ENCODE measurements around the gene TPRG1L.

The TPRG1L gene

GRCh38 chr1:3668585-3669300, 43.9 kb downstream of the TPRG1L start:
- DNase-seq = peak; percentile 79

DNA sequence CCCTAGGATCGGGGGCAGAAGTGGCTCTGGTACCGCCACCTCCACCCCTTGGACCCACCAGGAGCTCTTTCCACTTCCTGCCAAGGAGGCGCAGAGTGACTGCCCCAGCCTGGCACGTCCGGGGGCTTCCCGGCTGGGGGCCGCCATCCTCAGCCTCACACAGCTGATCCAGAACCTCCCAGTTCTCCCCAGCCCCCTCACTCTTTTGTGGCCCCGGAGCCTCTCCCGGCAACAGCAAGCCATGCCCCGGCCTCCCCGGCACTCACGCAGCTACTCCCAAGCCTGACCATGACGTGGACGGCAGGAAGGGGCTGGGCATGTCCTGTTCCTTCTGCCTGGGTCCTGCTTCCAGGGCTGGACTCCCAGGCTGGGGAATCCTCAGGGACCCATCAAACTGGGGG, 44.6 kb downstream of the TPRG1L start:
- no peak for DNase-seq

DNA sequence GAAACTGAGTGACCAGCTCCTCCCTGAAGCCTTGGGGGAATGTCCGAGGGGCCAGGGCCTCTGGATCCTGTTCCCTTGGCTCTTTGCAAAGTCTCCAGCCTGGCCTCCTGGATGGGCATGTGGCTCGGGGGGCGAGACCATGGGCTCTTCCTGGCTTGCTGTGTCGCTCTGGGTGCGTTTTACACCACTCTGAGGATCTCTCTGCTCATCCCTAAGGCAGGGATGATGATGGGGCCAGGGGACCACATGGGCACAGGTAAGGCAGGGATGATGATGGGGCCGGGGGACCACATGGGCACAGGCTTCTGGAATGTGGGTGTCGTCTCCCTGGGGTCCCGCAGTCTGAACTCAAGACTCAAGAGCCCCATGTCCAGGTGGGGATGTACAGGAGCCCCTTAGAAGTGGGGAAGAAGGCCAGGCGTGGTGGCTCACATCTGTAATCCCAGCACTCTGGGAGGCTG, 45.2 kb downstream of the TPRG1L start:
- DNase-seq = no peak

DNA sequence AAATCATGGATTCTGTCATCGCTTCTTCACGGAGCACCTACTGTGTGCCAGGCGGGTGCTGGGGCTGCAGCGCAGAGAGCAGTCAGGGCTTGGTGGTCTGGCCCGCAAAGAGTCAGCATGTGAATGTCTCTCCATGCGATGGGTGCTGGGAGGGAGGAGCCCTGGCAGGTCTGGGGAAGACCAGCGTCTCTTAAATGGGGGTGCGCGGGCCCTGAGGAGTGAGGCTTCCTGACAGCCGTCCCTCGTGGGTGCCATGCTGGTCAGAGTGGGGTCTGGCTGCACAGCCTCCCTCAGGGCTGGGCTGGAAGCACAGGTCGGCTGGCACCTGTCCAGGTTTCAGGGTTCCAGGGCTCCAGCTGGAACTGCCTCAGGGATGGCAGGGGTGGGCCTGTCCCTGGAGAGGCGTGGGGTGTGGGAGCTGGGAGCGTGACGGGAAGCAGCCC, 46.0 kb downstream of the TPRG1L start:
- DNase-seq = no peak

- peak; percentile 42 for DNase-seq
Observed at GRCh38 chr1:3671371-3672180, 46.8 kb downstream of the TPRG1L start.

DNA sequence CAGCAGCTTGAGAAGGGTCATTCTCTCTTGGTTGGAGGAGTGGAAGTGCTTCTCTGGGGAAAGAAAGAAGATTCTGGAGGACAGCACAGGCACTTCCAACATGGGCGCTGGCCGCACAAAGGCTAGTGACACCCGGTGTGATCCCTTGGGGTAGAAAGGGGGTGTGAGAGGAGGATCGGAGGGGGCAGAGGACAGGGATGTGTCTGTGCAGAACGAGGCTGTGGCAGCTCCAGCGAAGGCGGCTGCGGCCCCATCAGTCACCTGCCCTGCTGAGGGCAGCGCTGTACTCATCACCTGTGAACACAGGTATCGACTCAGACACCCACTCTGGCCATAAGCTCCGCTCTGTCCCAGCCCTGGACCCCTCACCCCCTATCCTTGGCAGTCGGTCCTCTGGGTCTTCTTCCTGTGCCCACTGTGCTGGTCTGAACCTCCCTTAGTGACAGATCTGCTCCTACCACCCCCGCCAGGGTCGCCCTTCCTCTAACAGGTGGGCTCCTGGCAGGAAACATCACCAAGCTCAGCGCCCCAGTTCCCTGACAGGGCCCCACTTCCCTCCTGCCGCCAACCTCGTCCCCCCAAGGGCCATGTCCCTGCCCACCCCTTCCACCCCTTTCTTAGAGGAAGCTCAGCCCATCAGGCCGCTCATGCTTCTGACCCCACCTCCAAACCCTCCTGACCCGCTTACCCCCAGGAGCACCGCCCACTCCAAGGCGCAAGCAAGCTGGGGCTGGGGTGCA, 47.6 kb downstream of the TPRG1L start:
- no peak for DNase-seq

DNA sequence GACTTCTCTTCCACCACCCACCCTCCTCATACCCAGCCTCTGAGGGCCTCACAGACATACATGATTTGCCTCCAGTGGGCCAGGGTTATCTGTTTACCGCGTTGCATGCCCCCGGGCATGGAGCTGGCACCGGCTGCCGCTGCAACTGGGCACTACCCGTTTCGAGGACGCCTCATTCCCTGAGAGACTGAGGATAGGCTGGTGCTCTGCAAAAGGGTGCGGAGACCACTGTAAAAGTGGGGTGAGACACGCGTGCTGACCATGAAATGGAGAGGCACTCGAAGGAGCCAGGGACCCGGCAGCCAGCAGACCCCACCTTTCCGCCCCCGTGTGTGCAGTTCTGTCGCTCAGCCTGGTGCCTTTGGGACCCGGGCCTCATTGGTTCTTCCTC, 48.2 kb downstream of the TPRG1L start:
- DNase-seq = no peak

DNA sequence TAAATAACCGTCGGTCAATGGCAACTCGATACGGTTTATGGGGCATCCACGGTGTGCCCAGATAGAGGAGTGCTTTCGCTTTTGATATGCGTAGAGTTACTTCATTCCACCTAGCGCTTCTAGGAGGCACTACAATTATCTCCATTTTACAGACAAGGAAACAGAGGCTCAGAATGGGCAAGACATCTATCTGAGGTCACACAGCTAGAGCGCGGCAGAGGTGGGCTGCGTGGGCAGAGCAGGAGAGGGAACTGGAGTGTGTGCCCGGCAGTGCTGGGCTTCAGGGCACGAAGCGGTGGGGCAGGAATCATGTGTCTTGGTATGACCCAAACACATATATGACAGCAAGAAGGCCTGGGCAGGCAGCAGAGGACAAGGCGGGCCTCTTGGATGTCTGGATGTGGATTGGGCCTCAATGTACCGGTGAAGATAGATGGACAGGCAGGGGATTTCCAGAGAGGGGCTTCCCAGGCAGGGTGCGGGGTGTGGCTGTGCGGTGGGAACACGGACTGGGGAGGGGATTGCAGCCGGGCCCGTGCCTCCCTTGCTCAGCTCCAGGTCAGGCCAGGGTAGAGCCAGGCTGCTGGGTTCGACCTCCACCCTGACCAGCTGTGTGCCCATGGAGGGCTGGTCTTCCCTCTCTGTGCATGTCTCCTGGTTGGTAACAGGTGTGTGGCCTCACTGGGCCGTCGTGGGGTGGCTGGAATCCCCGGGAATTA, 48.7 kb downstream of the TPRG1L start:
- DNase-seq = no peak

DNA sequence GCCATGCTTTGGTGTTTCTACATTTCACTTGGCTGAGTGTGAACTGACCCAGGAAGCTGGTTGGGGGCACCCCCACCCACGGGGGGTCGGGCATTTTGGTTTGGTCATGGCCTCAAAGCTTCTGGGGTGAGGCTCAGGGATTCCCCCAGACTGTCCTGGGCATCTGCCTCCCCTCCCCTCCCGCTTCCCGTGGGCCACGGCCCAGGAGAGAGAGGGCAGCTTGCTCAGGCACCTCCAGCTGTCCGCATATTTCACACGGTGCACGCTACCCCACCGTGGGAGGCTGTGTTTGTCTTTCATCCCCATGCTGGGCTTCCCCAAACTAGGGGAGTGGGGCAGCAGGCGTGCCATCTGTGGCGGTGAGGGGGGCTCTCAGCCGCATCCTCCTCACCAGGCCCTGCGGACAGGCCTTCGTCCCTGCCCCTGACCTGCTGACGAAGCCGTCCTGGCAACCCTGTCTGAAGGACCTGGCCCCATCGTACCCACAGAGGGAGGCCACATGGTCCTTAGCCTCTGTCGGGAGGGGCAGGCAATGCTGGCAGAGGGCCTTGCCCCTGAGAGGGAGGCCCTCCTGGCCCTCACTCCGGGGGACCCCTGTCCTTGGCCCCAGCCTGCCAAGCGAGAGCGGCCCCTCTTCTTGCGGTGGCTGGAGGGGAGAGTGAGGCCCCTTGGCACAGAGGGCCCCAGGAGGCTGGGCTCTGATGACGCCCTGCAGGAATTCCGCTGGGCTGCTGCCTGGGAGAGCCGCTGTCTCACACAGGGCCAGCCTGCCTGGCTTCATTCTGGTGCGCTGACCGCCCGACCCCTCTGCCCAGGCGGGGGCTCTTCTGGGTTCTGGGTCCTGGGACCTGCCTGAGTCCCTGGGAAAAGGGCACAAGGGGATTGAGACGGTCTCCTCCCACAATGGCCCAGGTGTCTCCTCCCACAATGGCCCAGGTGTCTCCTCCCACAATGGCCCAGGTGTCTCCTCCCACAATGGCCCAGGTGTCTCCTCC, 49.6 kb downstream of the TPRG1L start:
- DNase-seq = no peak

GRCh38 chr1:3675436-3675835, 50.6 kb downstream of the TPRG1L start:
- DNase-seq = no peak

DNA sequence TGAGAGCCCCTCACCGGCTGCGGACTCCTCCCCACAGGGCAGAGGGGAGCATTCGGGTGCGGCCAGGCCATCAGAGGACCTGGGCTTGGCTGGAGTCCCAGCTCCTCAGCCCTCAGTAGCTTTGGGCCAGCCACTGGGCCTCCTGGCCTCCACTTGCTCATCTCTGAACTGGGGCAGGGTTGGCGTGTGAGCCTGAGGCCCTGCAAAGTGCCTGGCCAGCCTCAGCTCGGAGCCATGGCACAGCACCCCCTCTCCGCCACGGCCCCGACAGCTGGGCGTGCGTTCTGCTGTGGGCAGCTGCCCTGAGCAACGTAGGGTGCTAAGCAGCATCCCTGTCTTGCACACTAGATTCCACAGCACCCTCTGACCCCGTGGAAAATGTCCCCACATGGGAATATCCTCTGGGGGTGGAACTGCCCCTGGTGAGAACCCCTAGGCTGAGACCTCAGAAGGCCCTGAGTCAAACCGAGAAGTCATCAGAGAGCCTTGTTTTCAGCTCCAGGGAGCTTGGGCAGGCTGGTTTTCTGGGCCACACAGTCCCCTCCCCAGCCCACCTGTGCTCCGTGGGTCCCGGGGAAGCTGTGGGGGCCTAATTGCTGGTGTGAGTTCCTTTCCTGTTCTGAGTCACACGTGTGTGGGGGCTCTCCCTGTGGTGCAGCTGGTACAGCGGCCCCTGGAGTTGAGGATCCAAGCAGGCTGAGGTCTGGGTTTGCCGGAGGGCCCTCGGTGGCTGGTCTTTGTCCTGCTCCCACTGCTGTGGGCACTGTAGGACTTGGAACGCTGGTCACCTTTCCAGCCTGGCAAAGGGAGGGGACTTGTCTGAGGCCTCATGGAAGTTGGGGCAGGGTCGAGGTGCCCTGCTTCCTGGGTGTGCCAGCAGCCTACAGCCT, 52.0 kb downstream of the TPRG1L start:
- no peak for DNase-seq

- DNase-seq = no peak
Observed at GRCh38 chr1:3677484-3677883, 52.7 kb downstream of the TPRG1L start.

- no peak for DNase-seq
Observed at GRCh38 chr1:3678361-3679097, 53.7 kb downstream of the TPRG1L start.

- DNase-seq = no peak
Observed at GRCh38 chr1:3679098-3679555, 54.3 kb downstream of the TPRG1L start.

Data from NCI-H510A treated with DMSO at 0.1 percent for 48 hours (cell line).